Left renal pelvis (tissue), 4 donors: ENCODE measurements around the gene CORIN. TPM values are rescaled to one million over a fixed set of nuclear protein-coding genes. Genes with fewer than 3 reads are reported as not detected.

Experiments used
- DNase-seq, 4 donors: peaks; one replicate each; pipeline ENCODE4 v3.0.0-alpha.2; 2013; ENCODE audit warnings: low read depth in 4 of 4, low spot score in 3 of 4
- polyA plus RNA-seq, 4 donors: library from polyadenylated mRNA; unstranded; fragments of 120-200 nt; gene quantifications; one replicate each; pipeline ENCODE4 v1.2.1, GENCODE V29; 2013; ENCODE audit not compliant: insufficient read length in 4 of 4

CORIN gene
- polyA plus RNA-seq, 4 donors: 4.8 to 13.1 (median 6.5) TPM

DNA sequence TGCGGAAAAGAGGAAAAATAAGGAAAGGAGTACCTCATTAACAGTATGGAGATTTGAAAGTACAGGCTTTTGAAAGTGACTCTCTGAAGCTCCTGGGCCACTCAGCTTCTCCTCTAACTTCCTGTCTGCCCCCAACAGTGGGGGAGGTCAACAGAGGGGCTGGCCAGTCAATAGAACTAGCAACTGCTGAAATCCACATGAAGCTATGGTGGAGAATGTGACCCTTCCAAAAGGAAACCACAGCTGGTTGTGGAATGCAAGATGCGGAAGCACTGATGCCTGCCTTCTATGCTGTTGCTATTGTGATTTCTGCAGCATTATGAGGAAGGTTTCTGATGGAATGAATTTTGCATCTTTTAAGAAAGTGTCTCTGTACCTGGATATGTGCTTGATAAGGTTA lies 2.4 kb downstream of the CORIN start:
- no peak for DNase-seq

DNA sequence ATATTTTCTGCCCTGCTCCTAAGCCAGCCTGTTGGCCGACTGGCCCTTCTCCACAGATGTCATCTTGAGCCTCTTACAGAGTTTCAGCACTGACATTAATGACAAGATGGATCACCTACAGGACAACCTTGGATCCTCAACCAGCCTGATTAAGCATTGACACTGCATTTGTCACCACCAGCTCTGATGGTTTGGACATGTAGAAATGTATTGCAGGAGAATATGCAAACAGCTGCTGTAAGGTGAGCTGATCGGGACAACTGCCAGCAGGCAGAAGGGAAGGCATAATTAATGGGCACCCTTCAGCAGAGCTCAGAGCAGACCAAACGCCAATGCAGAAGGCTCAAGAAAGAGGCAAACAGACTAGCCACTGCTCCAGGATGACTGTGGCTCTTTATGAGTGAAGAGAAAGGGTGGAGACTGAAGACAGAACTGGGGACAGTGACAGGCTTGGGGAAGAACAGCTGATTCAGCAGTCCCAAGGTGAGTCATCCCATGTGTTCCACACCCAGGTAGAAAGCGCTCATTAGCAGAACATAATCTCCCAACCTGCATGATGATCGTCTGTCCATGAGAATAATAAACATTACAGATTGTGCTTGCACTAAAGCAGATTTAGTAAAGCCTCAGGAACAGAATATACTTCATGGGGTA lies 6.7 kb downstream of the CORIN start:
- no peak for DNase-seq

DNA sequence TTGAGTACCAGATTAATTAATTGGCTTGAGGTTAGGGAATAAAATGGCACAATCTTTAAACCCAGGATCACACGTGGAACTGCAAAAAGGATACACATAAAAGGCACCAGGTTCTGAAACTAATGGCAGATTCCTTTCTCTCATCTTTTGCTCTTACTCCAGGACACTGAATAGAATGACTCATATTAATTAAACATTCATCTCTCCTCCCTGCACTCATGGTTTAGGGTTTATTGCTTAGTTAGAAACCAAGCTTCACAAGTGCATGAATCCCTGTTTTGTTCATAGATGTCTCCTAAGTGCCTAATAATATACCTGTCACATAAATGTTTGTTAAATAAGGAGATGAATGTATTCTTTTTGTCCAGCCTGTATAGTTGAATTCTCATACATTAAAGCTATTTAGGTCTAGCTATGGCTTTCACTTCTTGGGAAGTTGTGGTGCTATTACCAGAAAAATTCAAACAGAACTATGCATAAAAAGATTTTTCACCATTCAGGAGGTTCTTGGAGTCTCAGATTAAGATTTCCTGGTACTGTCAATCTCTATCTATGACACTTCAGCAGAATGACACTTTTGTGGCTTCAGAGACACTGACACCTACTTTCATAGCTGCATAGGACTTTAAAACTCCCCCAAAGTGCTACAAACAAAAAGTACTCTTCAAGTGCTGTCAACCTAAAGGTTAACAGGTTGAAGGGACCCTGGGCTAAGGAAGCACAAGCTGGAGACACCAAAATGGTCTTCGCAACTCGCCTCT lies 7.4 kb downstream of the CORIN start:
- DNase-seq: no peak

DNA sequence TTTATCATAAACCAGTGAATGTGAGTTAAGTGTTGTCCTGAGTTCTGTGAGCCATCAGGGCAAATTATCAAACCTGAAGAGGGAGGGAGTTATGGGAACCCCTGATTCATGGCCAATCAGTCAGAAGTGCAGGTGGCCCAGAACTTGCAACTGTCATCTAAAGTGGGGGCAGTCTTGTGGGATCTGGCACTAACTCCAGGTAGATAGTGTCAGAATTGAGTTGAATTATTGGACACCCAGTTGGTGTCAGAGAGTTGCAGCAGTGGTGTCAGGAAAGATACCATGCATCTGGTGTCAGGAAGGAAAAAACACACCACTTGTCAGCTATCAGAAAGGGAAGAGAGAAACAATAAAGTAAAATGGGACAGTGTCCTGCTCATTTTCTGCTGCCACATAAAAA lies 8.4 kb downstream of the CORIN start:
- DNase-seq: no peak

DNA sequence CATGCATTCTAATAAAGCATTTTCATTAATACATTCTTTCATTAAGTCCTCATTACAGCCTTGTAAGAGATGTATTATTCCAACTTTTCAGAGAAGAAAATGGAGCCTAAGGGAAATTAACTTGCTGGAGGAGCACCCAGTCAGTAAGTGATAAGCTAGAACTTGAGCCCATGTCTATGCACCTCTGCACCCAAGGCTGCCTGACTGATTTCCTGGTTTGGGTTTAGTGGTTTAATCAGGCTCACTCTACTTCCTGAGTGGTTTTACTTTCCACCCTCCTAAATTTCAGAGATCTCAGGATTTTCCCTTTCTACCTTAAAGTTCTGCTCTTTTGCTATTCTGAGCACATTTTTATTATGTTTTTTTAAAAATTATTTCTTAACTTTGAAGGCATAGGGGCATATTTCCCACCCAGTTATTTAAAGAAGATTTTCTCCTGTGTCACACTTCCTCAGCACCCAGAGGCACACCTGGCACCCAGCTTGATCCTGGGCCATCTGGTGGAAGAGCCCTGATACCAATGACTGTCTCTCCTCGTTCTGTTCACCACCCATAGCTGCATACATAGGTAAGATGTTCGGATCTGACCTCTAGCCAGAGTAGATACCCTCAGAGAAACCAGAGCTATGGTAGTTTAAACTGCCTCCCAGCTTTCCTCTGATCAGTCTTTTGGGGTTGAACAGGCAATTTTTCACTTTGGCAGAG lies 10.4 kb downstream of the CORIN start:
- no peak for DNase-seq

DNA sequence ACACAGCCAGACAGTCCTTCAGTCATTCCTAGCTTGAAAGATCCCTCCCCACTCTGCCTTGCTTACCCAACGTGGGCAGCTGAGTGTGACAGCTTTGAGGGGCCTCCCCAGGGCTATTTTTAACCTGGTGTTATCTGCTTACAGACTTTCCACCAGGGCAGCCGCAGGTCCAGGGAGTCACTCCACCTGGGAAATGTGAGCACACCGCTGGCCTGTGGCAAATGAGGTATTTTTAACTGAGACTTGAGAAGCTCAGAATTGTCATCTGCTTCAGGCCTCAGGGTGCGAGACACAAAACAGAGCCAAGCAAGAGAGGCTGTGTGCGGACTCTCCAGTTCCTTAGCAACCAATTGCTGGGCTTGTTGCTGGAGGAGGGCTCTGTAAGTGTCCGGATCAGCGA lies 13.0 kb downstream of the CORIN start:
- DNase-seq: peak; percentile 54 to 72 (median 56)

DNA sequence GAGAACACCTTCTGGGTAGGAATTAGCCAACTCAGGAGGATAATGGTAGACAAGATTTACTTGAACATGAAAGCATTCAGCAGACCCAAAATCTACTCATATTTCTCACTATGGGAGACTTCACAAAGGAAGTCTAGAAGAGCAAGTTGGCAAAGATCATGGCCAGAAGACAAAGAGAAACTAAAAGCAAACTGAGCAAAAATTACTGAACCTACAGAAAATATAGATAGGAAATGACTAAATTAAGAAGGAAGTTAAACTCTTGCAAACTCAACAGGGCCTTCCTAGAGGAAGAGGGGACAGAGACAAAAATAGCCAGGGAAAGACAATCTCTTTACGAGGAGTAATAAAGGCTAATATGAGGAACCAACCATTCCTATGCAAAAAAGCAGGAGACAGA lies 18.7 kb downstream of the CORIN start:
- DNase-seq: no peak

DNA sequence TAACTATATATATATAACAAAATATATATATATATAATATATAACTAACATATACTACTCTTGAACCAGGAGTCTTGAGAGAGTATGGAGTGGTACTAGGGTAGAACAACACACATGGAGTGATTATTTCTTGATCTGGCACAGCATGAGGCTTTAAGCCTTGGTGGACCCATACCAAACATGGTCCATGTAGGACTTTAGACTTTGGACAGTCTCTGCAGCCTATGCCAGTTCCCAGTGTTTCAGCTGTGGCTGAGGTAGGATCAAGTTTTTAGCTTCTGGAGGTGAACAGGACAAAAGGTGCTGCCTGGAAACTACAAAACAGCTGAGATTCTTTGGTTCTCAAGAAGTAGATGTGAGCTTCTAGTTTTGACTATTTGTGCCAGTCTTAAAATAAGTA lies 20.6 kb downstream of the CORIN start:
- no peak for DNase-seq

DNA sequence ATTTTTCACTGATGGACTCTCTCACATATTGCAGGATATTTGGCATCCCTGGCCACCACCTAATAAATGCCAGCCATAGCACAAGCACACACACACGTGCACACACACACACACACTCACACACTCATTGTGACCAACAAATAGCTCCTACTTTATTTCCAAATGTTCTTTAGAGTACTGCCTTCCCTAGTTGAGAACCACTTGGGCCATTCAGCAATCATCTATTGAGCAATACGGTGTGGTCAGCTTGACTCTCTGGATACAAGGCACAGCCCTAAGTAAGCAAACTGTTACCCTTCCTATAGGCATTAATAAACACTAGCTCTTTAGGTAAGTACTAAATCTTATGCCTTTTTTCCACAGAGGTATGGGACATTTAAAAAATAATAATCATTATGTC lies 21.1 kb downstream of the CORIN start:
- no peak for DNase-seq

DNA sequence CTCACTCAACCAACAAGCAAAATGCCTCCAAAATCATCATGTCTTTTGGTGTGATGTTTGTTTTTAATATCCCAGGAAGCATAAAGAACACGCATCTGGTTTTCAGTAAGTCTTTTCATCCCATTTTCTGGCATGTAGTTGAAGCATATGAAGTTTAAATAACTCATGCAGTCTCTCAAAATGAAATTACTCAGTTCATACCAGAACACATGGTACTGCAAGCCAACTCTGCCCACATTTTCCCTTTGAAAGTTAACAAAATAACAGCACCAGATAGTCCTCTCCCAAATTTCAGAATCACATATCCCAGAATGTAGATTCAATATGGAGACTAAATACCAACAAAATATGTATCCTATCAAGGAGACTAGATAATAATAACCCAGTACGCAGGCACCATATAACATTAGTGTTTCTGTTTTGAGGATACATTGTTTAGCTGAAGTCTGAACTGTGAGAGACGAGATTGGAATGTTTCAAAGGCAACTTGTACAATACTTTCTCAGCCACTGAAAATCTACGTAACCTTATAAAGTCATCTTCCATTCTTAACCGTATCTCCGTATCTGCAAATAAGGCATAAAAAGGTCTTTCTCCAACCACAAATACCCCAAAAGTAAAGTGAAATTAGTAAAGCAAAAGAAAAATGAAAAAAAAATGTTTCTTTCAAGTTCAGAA lies 23.1 kb downstream of the CORIN start:
- no peak for DNase-seq

DNA sequence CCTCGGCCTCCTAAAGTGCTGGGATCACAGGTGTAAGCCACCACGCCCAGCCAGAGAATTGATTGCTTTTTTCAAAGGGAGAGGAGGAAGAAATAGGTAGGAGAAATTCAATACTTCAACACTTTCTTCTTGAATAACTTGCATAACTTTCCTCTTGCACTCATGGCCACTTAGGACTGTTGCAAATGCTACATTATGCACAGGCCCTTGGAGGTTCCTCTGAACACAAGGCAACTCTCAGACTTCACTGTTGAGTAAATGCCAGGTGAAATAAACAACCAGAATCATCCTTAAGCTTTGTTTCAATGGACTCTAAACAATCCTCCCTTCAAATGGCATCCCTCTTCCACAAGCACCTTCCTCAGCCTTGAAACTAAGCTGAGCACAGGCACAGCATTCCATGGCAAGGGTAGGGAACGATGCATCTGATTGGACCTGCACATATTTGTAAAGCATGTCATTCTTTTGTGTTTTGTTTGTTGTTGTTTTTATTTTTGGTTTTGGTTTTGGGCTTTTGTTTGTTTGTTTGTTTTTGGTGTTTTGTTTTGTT lies 28.1 kb downstream of the CORIN start:
- DNase-seq: no peak

DNA sequence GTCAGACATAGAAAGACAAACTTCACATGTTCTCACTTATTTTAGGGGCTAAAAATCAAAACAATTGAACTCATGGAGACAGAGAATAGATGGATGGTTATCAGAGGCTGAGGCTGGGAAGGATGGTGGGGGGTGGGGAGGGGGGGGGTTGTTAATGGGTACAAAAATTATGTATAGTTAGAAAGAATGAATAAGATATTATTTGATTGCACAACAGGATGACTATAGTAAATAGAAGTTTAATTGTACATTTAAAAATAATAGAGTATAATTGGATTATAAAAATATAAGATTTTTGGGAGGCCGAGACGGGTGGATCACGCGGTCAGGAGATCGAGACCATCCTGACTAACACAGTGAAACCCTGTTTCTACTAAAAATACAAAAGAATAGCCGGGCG lies 33.3 kb downstream of the CORIN start:
- DNase-seq: no peak

DNA sequence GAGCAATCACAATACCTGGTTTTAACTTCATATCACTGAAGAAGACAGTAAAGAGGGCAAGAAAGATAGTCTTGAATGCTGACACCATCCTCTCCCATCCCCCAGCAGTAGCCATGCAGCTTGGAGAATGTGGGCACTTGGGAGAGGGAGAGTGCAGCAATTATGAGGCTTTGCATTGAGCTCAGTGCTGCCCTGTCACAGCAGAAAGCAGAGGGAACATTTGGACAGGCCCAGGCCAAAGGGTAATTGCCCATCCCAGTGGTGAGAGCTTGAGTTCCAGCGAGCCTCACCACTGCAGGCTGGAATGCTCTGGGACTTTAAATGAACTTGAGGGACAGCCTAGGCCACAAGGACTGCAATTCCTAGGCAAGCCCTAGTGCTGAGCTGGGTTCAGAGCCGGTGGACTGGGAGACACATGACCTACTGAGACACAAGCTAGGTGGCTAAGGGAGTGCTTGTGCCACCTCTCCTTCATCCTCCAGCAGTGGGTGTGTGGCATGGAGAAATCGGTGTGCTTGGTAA lies 36.3 kb downstream of the CORIN start:
- no peak for DNase-seq

DNA sequence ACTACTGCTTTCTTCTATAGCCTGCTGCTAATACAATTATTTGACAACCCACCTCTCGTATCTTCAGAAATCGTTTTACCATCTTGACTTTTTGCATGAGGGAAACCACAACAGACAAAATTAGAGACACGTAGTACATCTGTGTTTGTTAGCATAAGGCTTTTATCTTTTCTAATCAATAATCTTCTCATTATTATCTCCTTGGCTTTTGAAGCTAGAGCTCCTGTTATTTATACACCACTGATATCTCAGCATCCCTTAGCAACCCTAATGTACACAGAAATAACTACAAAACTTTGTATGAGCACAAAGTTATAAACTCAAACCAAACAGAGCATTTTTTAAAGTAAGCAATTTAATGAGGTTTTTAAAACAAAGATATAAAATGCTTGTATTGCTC lies 39.7 kb downstream of the CORIN start:
- no peak for DNase-seq

DNA sequence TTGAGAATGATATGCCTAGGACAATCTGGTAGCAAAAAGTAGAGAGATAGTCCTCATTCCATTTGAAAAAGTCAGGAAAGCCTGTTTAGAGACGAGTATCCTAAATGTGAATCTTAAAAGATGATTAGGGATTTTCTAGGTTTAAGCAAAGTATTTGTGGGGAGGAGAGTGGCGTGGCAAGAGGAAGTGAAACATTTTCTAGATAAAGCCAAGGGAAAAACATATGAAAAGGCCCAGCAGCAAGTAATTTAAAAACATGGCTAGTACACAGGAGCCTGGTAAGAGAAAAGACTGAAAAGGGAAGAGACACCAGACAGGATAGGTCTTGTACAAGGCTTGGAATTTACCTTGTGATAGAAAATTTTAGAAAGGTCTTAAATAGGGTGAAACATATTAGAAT lies 45.9 kb downstream of the CORIN start:
- DNase-seq: no peak

DNA sequence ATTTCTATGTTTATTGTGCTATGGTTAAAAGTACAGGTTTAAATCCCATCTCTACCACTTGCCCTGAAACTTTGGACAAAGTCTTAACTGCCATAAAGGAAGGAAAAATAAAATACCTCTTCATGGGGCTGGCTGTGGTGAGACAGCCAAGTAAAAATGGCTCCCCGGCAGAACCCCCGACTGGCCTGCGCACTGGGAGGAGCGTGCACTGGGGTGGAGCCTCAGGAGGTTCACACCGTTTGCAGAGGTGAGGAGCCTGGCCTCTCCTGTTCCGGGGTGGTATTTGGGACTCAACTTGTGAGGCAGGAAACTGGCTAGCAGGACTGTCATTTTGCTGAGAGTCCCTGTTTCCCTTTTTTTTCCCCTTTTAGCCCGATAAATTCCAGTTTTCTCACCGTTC lies 47.8 kb downstream of the CORIN start:
- DNase-seq: no peak

DNA sequence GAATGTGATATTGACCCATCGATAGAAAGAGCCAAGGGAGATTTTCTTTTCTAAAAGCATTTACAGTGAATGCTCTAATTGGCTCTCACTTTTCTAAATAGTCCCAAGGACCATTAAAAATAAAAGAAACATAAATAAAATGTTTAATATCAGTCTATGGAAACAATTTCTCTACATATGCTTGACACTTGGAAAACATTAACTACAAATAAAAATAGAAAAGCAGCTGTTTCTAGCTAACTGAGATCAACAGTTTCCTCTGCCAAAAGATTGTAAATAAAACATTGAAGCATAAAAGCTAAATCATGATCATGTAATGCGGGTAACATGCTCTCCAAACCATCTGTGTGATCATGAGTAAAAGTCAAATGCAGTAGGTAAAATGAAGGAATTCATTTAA lies 49.7 kb downstream of the CORIN start:
- DNase-seq: no peak

DNA sequence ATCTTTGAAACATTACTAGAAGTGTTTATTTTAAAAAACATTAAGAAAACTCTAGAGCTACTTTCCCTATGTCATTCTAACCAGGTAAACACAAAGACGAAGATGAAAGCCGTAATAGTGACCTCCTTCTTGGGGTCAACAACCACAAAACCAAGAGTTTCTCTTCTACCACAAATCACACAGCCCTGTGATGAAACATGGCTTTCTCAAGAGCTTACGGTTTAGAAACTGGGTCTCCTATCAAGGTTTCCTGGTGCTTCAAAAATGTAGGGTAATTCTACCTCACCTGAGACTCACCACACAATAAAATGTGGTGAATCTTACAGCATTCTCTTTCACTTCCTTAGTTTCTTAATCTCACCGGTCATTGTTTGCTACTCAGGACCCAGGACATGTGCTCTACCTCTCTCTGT lies 50.9 kb downstream of the CORIN start:
- DNase-seq: no peak

DNA sequence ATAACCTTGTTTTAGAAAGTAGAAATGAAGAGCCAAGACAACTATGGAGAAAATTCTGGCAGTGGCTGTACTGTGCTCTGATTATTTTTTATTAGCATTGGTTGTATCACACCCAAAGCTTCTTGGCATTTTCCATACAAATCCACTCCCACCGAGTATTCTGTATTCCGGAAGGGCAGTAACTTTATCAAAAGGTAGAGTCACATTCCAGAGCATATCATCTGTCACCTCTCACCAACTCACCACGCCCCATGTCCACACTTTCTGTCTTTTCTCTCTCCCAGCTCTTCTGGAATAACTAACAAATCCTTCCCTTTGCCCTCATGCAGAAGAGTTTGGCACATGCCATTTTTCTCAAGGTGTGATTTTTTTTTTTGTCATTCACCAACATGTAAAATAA lies 52.7 kb downstream of the CORIN start:
- DNase-seq: no peak

DNA sequence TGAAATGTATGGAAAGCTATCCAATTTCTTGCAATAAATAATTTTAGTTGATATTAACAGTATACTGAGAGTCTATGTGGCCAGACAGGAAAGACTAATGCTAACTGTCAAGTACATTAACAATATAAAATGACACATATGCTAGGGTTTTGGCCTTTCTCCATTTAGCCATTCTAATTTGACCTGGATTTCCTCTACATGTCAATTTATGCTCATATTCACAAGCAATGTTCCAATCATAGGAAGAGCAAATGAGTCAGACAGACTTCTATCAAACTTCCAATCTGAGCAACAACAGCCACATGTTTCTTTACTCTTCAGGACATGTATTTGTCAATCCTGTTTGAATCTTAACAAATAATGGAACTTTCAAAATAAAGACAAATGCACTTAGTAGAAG lies 53.6 kb downstream of the CORIN start:
- no peak for DNase-seq

DNA sequence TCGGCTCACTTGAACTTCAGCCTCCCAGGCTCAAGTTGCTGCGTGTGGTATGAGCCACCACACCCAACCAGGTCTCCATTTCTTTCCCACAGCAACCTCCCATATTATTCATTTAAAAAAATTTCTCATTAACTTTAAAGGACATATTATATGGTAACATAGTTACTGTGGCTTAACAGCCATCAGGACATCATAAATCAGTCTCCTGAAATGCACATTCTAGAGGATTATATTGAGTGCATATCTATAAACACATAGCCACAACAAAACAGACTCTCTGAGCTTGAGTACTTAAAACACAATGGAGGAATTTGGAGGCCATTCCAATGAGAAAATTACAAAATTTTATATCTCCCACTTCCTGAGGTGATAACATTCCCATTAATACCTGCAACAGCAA lies 61.5 kb downstream of the CORIN start:
- no peak for DNase-seq
